Measurements from ENCODE around the gene NUDT16.
"Not testable (repeated sequence)": the region's sequence is repeated elsewhere in the genome, so short reads cannot be mapped to it uniquely, and the experiment has no call there.

The NUDT16 gene

GRCh38 chr3:131370935-131371687 is 10.5 kb upstream of the NUDT16 start:
- H2BK120ac ChIP-seq (ENCODE audit: low read depth, low read length) = no peak overlapping the region
- WGBS, 2 donors (ENCODE audit: extremely low coverage in 2 of 2, insufficient read length in 2 of 2, insufficient replicate concordance in 1 of 2) = no CpG with 5 or more reads among the region's 10 CpGs

GRCh38 chr3:131371688-131372066 is 9.9 kb upstream of the NUDT16 start:
- Histone ChIP-seq H3K14ac (ENCODE audit: low read length) (no peak overlapping the region), H4K8ac (ENCODE audit: low read depth, low read length) (no peak overlapping the region), H3K4me2 (ENCODE audit: insufficient read depth, low read length, poor library complexity, severe bottlenecking) (no peak overlapping the region), H3K79me1 (ENCODE audit: low read depth, low read length) (no peaks in the 10 kb centered on the region), H3K4me1 (ENCODE audit: control insufficient read depth in 2 of 2, insufficient read depth in 1 of 2, low read depth in 1 of 2, low read length in 2 of 2) (no peaks in the 10 kb centered on the region), H2BK12ac (ENCODE audit: low read length) (no peak overlapping the region), H2BK120ac (ENCODE audit: low read depth, low read length) (no peak overlapping the region), H3K27ac (replicated peaks; ENCODE audit: low read length) (no peak overlapping the region), H4K91ac (ENCODE audit: low read depth, low read length, poor library complexity) (no peak overlapping the region), H3K9ac (ENCODE audit: low read depth, low read length, poor library complexity) (no peak overlapping the region), H2AK5ac (ENCODE audit: low read depth, low read length) (no peak overlapping the region), H3K27me3 (ENCODE audit: control insufficient read depth in 3 of 3, insufficient read depth in 3 of 3, low read depth in 1 of 3, low read length in 3 of 3) (peaks cover 0 to 1% (median 0%) of the 10 kb centered on the region in 3 experiments), H3K9me3 (replicated peaks in 1 of 2; ENCODE audit: control insufficient read depth in 2 of 2, insufficient read depth in 1 of 2, low read depth in 1 of 2, low read length in 2 of 2) (peaks cover 3 to 11% of the 10 kb centered on the region in 2 donors), H2BK5ac (ENCODE audit: low read length) (no peak overlapping the region), H3K23ac (ENCODE audit: low read depth, low read length, poor library complexity) (no peak overlapping the region), H3K4ac (ENCODE audit: low read length) (no peak overlapping the region), H3K4me3 (ENCODE audit: low read length in 2 of 2) (no peak overlapping the region), H2BK15ac (ENCODE audit: low read length) (no peak overlapping the region), H2AFZ (ENCODE audit: low read length) (no peak overlapping the region), H3K36me3 (replicated peaks in 1 of 2; ENCODE audit: control insufficient read depth in 2 of 2, insufficient read depth in 2 of 2, low read length in 2 of 2) (peaks cover 4 to 38% of the 10 kb centered on the region in 2 donors), H3K18ac (ENCODE audit: low read length) (no peak overlapping the region)
- no peak for DNase-seq (ENCODE audit: low spot score)
- WGBS, 2 donors (ENCODE audit: extremely low coverage in 2 of 2, insufficient read length in 2 of 2, insufficient replicate concordance in 1 of 2) = no CpG with 5 or more reads among the region's 2 CpGs

More at GRCh38 chr3:131370935-131371687, 10.5 kb upstream of the NUDT16 start:
- Histone ChIP-seq H3K4me1 (ENCODE audit: control insufficient read depth in 2 of 2, insufficient read depth in 1 of 2, low read depth in 1 of 2, low read length in 2 of 2) (no peaks in the 10 kb centered on the region), H3K27ac (replicated peaks; ENCODE audit: low read length) (no peak overlapping the region), H2BK12ac (ENCODE audit: low read length) (no peak overlapping the region), H3K14ac (ENCODE audit: low read length) (no peak overlapping the region), H4K8ac (ENCODE audit: low read depth, low read length) (peak overlapping the region; percentile 48), H4K91ac (ENCODE audit: low read depth, low read length, poor library complexity) (no peak overlapping the region), H2BK5ac (ENCODE audit: low read length) (no peak overlapping the region), H3K27me3 (ENCODE audit: control insufficient read depth in 3 of 3, insufficient read depth in 3 of 3, low read depth in 1 of 3, low read length in 3 of 3) (peaks cover 0 to 1% (median 0%) of the 10 kb centered on the region in 3 experiments), H2BK15ac (ENCODE audit: low read length) (no peak overlapping the region), H3K79me1 (ENCODE audit: low read depth, low read length) (no peaks in the 10 kb centered on the region), H3K18ac (ENCODE audit: low read length) (no peak overlapping the region), H2AFZ (ENCODE audit: low read length) (no peak overlapping the region), H3K36me3 (replicated peaks in 1 of 2; ENCODE audit: control insufficient read depth in 2 of 2, insufficient read depth in 2 of 2, low read length in 2 of 2) (peaks cover 4 to 34% of the 10 kb centered on the region in 2 donors), H3K4me2 (ENCODE audit: insufficient read depth, low read length, poor library complexity, severe bottlenecking) (no peak overlapping the region), H3K4me3 (ENCODE audit: low read length in 2 of 2) (no peak overlapping the region), H3K4ac (ENCODE audit: low read length) (no peak overlapping the region), H3K9me3 (replicated peaks in 1 of 2; ENCODE audit: control insufficient read depth in 2 of 2, insufficient read depth in 1 of 2, low read depth in 1 of 2, low read length in 2 of 2) (peaks cover 3 to 11% of the 10 kb centered on the region in 2 donors), H3K23ac (ENCODE audit: low read depth, low read length, poor library complexity) (no peak overlapping the region), H2AK5ac (ENCODE audit: low read depth, low read length) (no peak overlapping the region), H3K9ac (ENCODE audit: low read depth, low read length, poor library complexity) (no peak overlapping the region)
- no peak for DNase-seq (ENCODE audit: low spot score)

- Histone ChIP-seq H3K4ac (ENCODE audit: low read length) (no peak overlapping the region), H2BK120ac (ENCODE audit: low read depth, low read length) (no peak overlapping the region), H3K4me2 (ENCODE audit: insufficient read depth, low read length, poor library complexity, severe bottlenecking) (no peak overlapping the region), H2BK5ac (ENCODE audit: low read length) (no peak overlapping the region), H3K14ac (ENCODE audit: low read length) (no peak overlapping the region), H3K27me3 (ENCODE audit: control insufficient read depth in 3 of 3, insufficient read depth in 3 of 3, low read depth in 1 of 3, low read length in 3 of 3) (no peaks in the 10 kb centered on the region), H3K23ac (ENCODE audit: low read depth, low read length, poor library complexity) (no peak overlapping the region), H3K9me3 (replicated peaks in 1 of 2; ENCODE audit: control insufficient read depth in 2 of 2, insufficient read depth in 1 of 2, low read depth in 1 of 2, low read length in 2 of 2) (peaks cover 2 to 4% of the 10 kb centered on the region in 2 donors), H2AFZ (ENCODE audit: low read length) (no peak overlapping the region), H4K8ac (ENCODE audit: low read depth, low read length) (no peak overlapping the region), H3K4me1 (ENCODE audit: control insufficient read depth in 2 of 2, insufficient read depth in 1 of 2, low read depth in 1 of 2, low read length in 2 of 2) (no peaks in the 10 kb centered on the region), H2AK5ac (ENCODE audit: low read depth, low read length) (no peak overlapping the region), H3K4me3 (ENCODE audit: low read length in 2 of 2) (no peak overlapping the region), H3K36me3 (replicated peaks in 1 of 2; ENCODE audit: control insufficient read depth in 2 of 2, insufficient read depth in 2 of 2, low read length in 2 of 2) (peaks cover 4 to 42% of the 10 kb centered on the region in 2 donors), H3K9ac (ENCODE audit: low read depth, low read length, poor library complexity) (no peak overlapping the region), H2BK12ac (ENCODE audit: low read length) (no peak overlapping the region), H3K27ac (replicated peaks; ENCODE audit: low read length) (no peak overlapping the region), H2BK15ac (ENCODE audit: low read length) (no peak overlapping the region), H3K18ac (ENCODE audit: low read length) (no peak overlapping the region), H3K79me1 (ENCODE audit: low read depth, low read length) (no peaks in the 10 kb centered on the region), H4K91ac (ENCODE audit: low read depth, low read length, poor library complexity) (no peak overlapping the region)
- DNase-seq (ENCODE audit: low spot score) = no peak
- no CpG with 5 or more reads among the region's 2 CpGs for WGBS, 2 donors (ENCODE audit: extremely low coverage in 2 of 2, insufficient read length in 2 of 2, insufficient replicate concordance in 1 of 2)
These were observed 6.8 kb upstream of the NUDT16 start for GRCh38 chr3:131374741-131375140.

GRCh38 chr3:131380821-131381444 is 641 bp upstream of the NUDT16 start:
- H3K9ac ChIP-seq (ENCODE audit: low read depth, low read length, poor library complexity) = peak overlapping the region; percentile 75
- not testable (repeated sequence) for H4K91ac ChIP-seq (ENCODE audit: low read depth, low read length, poor library complexity); H2BK12ac ChIP-seq (ENCODE audit: low read length); H3K79me1 ChIP-seq (ENCODE audit: low read depth, low read length); H3K9me3 ChIP-seq (replicated peaks in 1 of 2; ENCODE audit: control insufficient read depth in 2 of 2, insufficient read depth in 1 of 2, low read depth in 1 of 2, low read length in 2 of 2); H3K4me1 ChIP-seq (ENCODE audit: control insufficient read depth in 2 of 2, insufficient read depth in 1 of 2, low read depth in 1 of 2, low read length in 2 of 2); H3K23ac ChIP-seq (ENCODE audit: low read depth, low read length, poor library complexity); H3K27me3 ChIP-seq (ENCODE audit: control insufficient read depth in 3 of 3, insufficient read depth in 3 of 3, low read depth in 1 of 3, low read length in 3 of 3); H3K27ac ChIP-seq (replicated peaks; ENCODE audit: low read length); H3K14ac ChIP-seq (ENCODE audit: low read length); H3K4ac ChIP-seq (ENCODE audit: low read length); H2BK120ac ChIP-seq (ENCODE audit: low read depth, low read length); H2BK5ac ChIP-seq (ENCODE audit: low read length); DNase-seq (ENCODE audit: low spot score); H2AK5ac ChIP-seq (ENCODE audit: low read depth, low read length); H4K8ac ChIP-seq (ENCODE audit: low read depth, low read length)
- H3K4me3 ChIP-seq (ENCODE audit: low read length in 2 of 2) = peak overlapping the region; percentile 82 to 84
- H3K4me2 ChIP-seq (ENCODE audit: insufficient read depth, low read length, poor library complexity, severe bottlenecking) = peak overlapping the region; percentile 79
- H2BK15ac ChIP-seq (ENCODE audit: low read length) = peak overlapping the region; percentile 20
- H3K36me3 ChIP-seq (replicated peaks in 1 of 2; ENCODE audit: control insufficient read depth in 2 of 2, insufficient read depth in 2 of 2, low read length in 2 of 2) = peaks cover 13 to 42% of the 10 kb centered on the region in 2 donors
- WGBS, 2 donors (ENCODE audit: extremely low coverage in 2 of 2, insufficient read length in 2 of 2, insufficient replicate concordance in 1 of 2) = no CpG with 5 or more reads among the region's 16 CpGs
- peak overlapping the region; percentile 98 for H3K18ac ChIP-seq (ENCODE audit: low read length)
- H2AFZ ChIP-seq (ENCODE audit: low read length) = peak overlapping the region; percentile 95
